Hepatocyte (in vitro differentiated cells): ENCODE data around the gene ZNF594.

Experiments
- CTCF ChIP-seq: fragments of 200-600 bp; sonication (generic); IDR thresholded peaks from 2 replicates; pipeline ENCODE4 v1.5.1; 2016; ENCODE audit warnings: antibody characterized with exemption, mild to moderate bottlenecking; ENCODE audit not compliant: poor library complexity
- EZH2phosphoT487 ChIP-seq: fragments of 200-600 bp; sonication (generic); IDR thresholded peaks from one replicate; pipeline ENCODE4 v1.6.1; 2018; ENCODE audit warnings: antibody characterized with exemption, mild to moderate bottlenecking, low read depth, moderate library complexity; ENCODE audit not compliant: unreplicated experiment, severe bottlenecking

GRCh38 chr17:5131146-5131715 is 60.4 kb downstream of the ZNF594 start:
- TF ChIP-seq CTCF (no peak), EZH2phosphoT487 (no peak)
